K562 (cell line): ENCODE results near the gene RXRA. TPM values are rescaled to one million over a fixed set of nuclear protein-coding genes. Genes with fewer than 3 reads are reported as not detected.

ENCODE experiments used
- ATAC-seq: fragments of 200-7000 bp; cut with Tn5 transposase; 3 replicates; pipeline ENCODE4 v1.9.1; 2020; ENCODE audit warnings: moderate library complexity
- BruUV-seq: library from RNA; stranded (reverse); fragments of 400-500 nt; replicated peaks from 2 replicates; lab custom pipeline; 2021; lab: Mats Ljungman, UMichigan
- CTCF ChIA-PET: fragments of 300-600 bp; formaldehyde crosslinking; extraction: SDS; loops from one replicate; lab custom pipeline; 2021; ENCODE audit warnings: low intra/inter-chr PET ratio; lab: Yijun Ruan, JAX
- POLR2A ChIA-PET: fragments of 300-600, 350-650 bp; sonication (Branson Sonifier 250); formaldehyde crosslinking; extraction: SDS; loops from one replicate; lab custom pipeline; 2021; ENCODE audit warnings: antibody characterized with exemption, inconsistent platforms; lab: Yijun Ruan, JAX
- DNase-seq, 4 experiments: peaks; one replicate each; pipeline versions ENCODE4 v3.0.0 to v3.0.0-alpha.2; 2011 to 2018; ENCODE audit warnings: low spot score in 3 of 4, mixed read lengths in 3 of 4; ENCODE audit errors: extremely low read depth in 1 of 4
- FAIRE-seq: peaks from 2 replicates; lab custom pipeline; 2011; peaks lifted over from hg19 to GRCh38; lab: Jason Lieb, UNC
- H2AFZ ChIP-seq: 2 replicates; pipeline ENCODE4 v1.6.0; 2011; ENCODE audit warnings: low read depth, low read length, control low read depth, inconsistent platforms
- H3K27ac ChIP-seq: fragments of 200-600 bp; 3 replicates; pipeline ENCODE4 v1.8.0; 2011; ENCODE audit warnings: low read depth, mild to moderate bottlenecking, control low read depth, inconsistent platforms, low read length, moderate library complexity, mixed read lengths; ENCODE audit errors: extremely low read depth
- H3K27me3 ChIP-seq, 2 experiments: fragments of 300-600 bp in 1 of 2; 2 replicates in 1 of 2; 3 replicates in 1 of 2; pipeline versions ENCODE4 v1.6.0 to v1.8.0; 2011; ENCODE audit warnings: inconsistent platforms in 2 of 2, low read length in 2 of 2, mild to moderate bottlenecking in 1 of 2, mixed read lengths in 1 of 2, moderate library complexity in 1 of 2; ENCODE audit not compliant: control insufficient read depth in 2 of 2, insufficient read depth in 2 of 2
- H3K36me3 ChIP-seq: fragments of 300-600 bp; 3 replicates; pipeline ENCODE4 v1.8.0; 2011; ENCODE audit warnings: mild to moderate bottlenecking, low read length, inconsistent platforms; ENCODE audit not compliant: control insufficient read depth, insufficient read depth
- H3K4me1 ChIP-seq, 2 experiments: fragments of 200-600 bp in 1 of 2; replicated peaks in 1 of 2; 2 replicates in 1 of 2; 3 replicates in 1 of 2; pipeline versions ENCODE4 v1.5.1 to v1.8.0; 2011; ENCODE audit warnings: inconsistent platforms in 2 of 2, low read length in 2 of 2, mild to moderate bottlenecking in 1 of 2, mixed read lengths in 1 of 2, moderate library complexity in 1 of 2; ENCODE audit not compliant: control insufficient read depth in 2 of 2, insufficient read depth in 2 of 2
- H3K4me2 ChIP-seq: 2 replicates; pipeline ENCODE4 v1.6.1; 2011; ENCODE audit warnings: low read length, control low read depth, inconsistent platforms, mixed read lengths; ENCODE audit not compliant: insufficient read depth
- H3K4me3 ChIP-seq: fragments of 200-600 bp; sonication (generic), shearing (Covaris generic); 2 replicates; pipeline ENCODE4 v1.5.1; 2016; ENCODE audit warnings: control low read depth, inconsistent platforms
- H3K79me2 ChIP-seq: fragments of 200-600 bp; 3 replicates; pipeline ENCODE4 v1.8.0; 2011; ENCODE audit warnings: low read length, inconsistent platforms; ENCODE audit not compliant: control insufficient read depth, insufficient read depth
- H3K9ac ChIP-seq, 2 experiments: 2 replicates each; pipeline versions ENCODE4 v1.6.0 to v1.6.1; 2011; ENCODE audit warnings: low read depth in 2 of 2, low read length in 2 of 2, control low read depth in 1 of 2, inconsistent platforms in 1 of 2, mild to moderate bottlenecking in 1 of 2, mixed read lengths in 1 of 2; ENCODE audit not compliant: insufficient read depth in 1 of 2
- H3K9me1 ChIP-seq: one replicate; pipeline ENCODE4 v1.6.0; 2011; ENCODE audit warnings: inconsistent platforms, mild to moderate bottlenecking, low read length, moderate library complexity; ENCODE audit not compliant: control insufficient read depth, insufficient read depth
- H3K9me3 ChIP-seq: replicated peaks from 2 replicates; pipeline ENCODE4 v1.5.1; 2011; ENCODE audit warnings: low read depth, low read length, inconsistent platforms; ENCODE audit not compliant: control insufficient read depth, insufficient read depth
- H4K20me1 ChIP-seq: replicated peaks from 2 replicates; pipeline ENCODE4 v1.6.1; 2011; ENCODE audit warnings: low read length, inconsistent platforms, mixed read lengths; ENCODE audit not compliant: control insufficient read depth, insufficient read depth
- AFF4 ChIP-seq: sonication (generic); formaldehyde crosslinking; IDR thresholded peaks from 2 replicates; pipeline ENCODE4 v1.8.0; 2023; ENCODE audit warnings: mild to moderate bottlenecking, missing genetic modification reagents
- CHD2 ChIP-seq: IDR thresholded peaks from 2 replicates; pipeline ENCODE4 v1.6.1; 2011; ENCODE audit warnings: low read depth, low read length
- CREB3L1 ChIP-seq: fragments of 450-650 bp; IDR thresholded peaks from 2 replicates; pipeline ENCODE4 v1.6.1; 2014; ENCODE audit warnings: low read depth, mild to moderate bottlenecking, moderate library complexity, borderline replicate concordance
- CTCF ChIP-seq, 3 experiments: IDR thresholded peaks in 2 of 3; conservative IDR thresholded peaks in 1 of 3; 2 replicates each; pipeline ENCODE4 v1.5.1; 2011 to 2012; ENCODE audit warnings: low read length in 3 of 3, mild to moderate bottlenecking in 3 of 3, control low read depth in 2 of 3, improper control_type of control experiment in 1 of 3, inconsistent platforms in 1 of 3, low read depth in 1 of 3, mixed read lengths in 1 of 3, moderate library complexity in 1 of 3; ENCODE audit not compliant: insufficient read depth in 2 of 3
- ILK ChIP-seq: fragments of 450-650 bp; IDR thresholded peaks from 2 replicates; pipeline ENCODE4 v1.6.1; 2016; ENCODE audit warnings: missing genetic modification characterization, low read depth, mild to moderate bottlenecking, missing compliant biosample characterization, moderate library complexity, borderline replicate concordance
- NELFE ChIP-seq: IDR thresholded peaks from 2 replicates; pipeline ENCODE4 v1.6.1; 2011; ENCODE audit warnings: mild to moderate bottlenecking; ENCODE audit not compliant: insufficient read depth, insufficient read length
- RAD21 ChIP-seq, 2 experiments: fragments of 250-450 bp in 1 of 2; fragments of 450-650 bp in 1 of 2; sonication (Bioruptor Pico) in 1 of 2; formaldehyde crosslinking in 1 of 2; IDR thresholded peaks in 1 of 2; conservative IDR thresholded peaks in 1 of 2; 2 replicates each; pipeline versions ENCODE4 v1.4.0 to v1.8.0; 2020 to 2022; ENCODE audit warnings: mild to moderate bottlenecking in 2 of 2, moderate library complexity in 1 of 2
- RBBP5 ChIP-seq: fragments of 200-600 bp; sonication (generic); IDR thresholded peaks from 2 replicates; pipeline ENCODE4 v1.6.1; 2012; ENCODE audit warnings: borderline replicate concordance, mild to moderate bottlenecking, low read length, control low read depth, inconsistent platforms; ENCODE audit not compliant: insufficient read depth, poor library complexity, severe bottlenecking
- TAF9B ChIP-seq: fragments of 450-650 bp; IDR thresholded peaks from 2 replicates; pipeline ENCODE4 v1.6.1; 2018; ENCODE audit warnings: mild to moderate bottlenecking; ENCODE audit not compliant: partially characterized antibody
- TOE1 ChIP-seq, 2 experiments: fragments of 450-650 bp in 1 of 2; sonication (generic) in 1 of 2; formaldehyde crosslinking in 1 of 2; IDR thresholded peaks; 2 replicates each; pipeline versions ENCODE4 v1.7.1 to v1.8.0; 2016 to 2022; ENCODE audit warnings: borderline replicate concordance in 2 of 2, mild to moderate bottlenecking in 2 of 2, antibody characterized with exemption in 1 of 2, inconsistent platforms in 1 of 2, low read depth in 1 of 2, missing genetic modification reagents in 1 of 2, moderate library complexity in 1 of 2
- U2AF2 ChIP-seq: fragments of 200-400 bp; formaldehyde crosslinking; optimal IDR thresholded peaks from 2 replicates; pipeline ENCODE3; 2017; ENCODE audit warnings: low read depth, mild to moderate bottlenecking, low read length
- ZNF133 ChIP-seq: fragments of 250-450 bp; sonication (Bioruptor Pico); IDR thresholded peaks from 2 replicates; pipeline ENCODE4 v1.4.0; 2020; ENCODE audit warnings: mild to moderate bottlenecking
- ZNF764 ChIP-seq: fragments of 250-450 bp; sonication (Bioruptor Pico); IDR thresholded peaks from 2 replicates; pipeline ENCODE4 v1.4.0; 2020; ENCODE audit warnings: low read depth, mild to moderate bottlenecking, moderate library complexity
- WGBS: fragments of 100-300 bp; shearing (Covaris generic); methylation state at CpG from one replicate; pipeline ENCODE4 v1.1.6; 2016; ENCODE audit warnings: low coverage, mixed read lengths; ENCODE audit not compliant: insufficient coverage; ENCODE audit errors: missing lambda C conversion rate; 5-methylcytosine and 5-hydroxymethylcytosine counted together
- in situ Hi-C: fragments of 300-500 bp; cut with MboI; formaldehyde crosslinking; loops from 4 replicates; pipeline ENCODE4 v1.15.0; 2018; ENCODE audit warnings: inconsistent platforms, mixed read lengths
- intact Hi-C: fragments of 100-400 bp; cut with micrococcal nuclease; formaldehyde crosslinking; loops from 2 replicates; pipeline ENCODE4 v1.14.2; 2022
- polyA plus RNA-seq, 8 experiments: library from polyadenylated mRNA; depleted of rRNA in 4 of 8; stranded (reverse) in 5 of 8; unstranded in 3 of 8; fragments of >200 nt; fragmentation: Nextera tagmentation in 2 of 8; fragmentation: Illumina TruSeq in 1 of 8; extraction: Ambion mirVana in 2 of 8; extraction: Trizol in 1 of 8; gene quantifications; 2 replicates each; pipeline versions ENCODE4 v1.2.1 to v1.2.3, GENCODE V29; 2011 to 2014; ENCODE audit warnings: inconsistent platforms in 1 of 8, missing spikeins in 1 of 8
- total RNA-seq, 7 experiments: library from RNA; depleted of rRNA in 6 of 7; stranded (reverse); fragments of >200 nt in 6 of 7; fragmentation: Illumina TruSeq in 2 of 7; extraction: Trizol in 2 of 7; gene quantifications; 2 replicates each; pipeline versions ENCODE4 v1.2.1 to v1.2.3, GENCODE V29; 2011 to 2021; ENCODE audit warnings: low replicate concordance in 1 of 7

RXRA gene
- total and polyA plus RNA-seq, 9 of the 15 experiments (the other 6 are each of a cell fraction or from before 2014, with no cell fraction given), result 0.35 to 23.6 (median 4.6) TPM

GRCh38 chr9:134355158-134355557 is 28.9 kb downstream of the RXRA start:
- H4K20me1 ChIP-seq, result peaks cover 86% of the 10 kb centered on the region
- H3K79me2 ChIP-seq, result peaks cover 25% of the 10 kb centered on the region; the same call in 2 of the 3 replicates
- TF ChIP-seq TAF9B (no peak), ZNF133 (no peak), CTCF (IDR thresholded peaks at IDR 0.05 in 2 of 3, conservative IDR thresholded peaks at IDR 0.05 in 1 of 3; ENCODE audit: insufficient read depth in 2 of 3, low read depth in 1 of 3, low read length in 3 of 3) (no peak), ZNF764 (CRISPR knock-in tag) (no peak), TOE1 (IDR thresholded peaks at IDR 0.05; ENCODE audit: borderline replicate concordance) (no peak), TOE1 (CRISPR knock-in tag; IDR thresholded peaks at IDR 0.05; ENCODE audit: borderline replicate concordance, low read depth) (no peak), RAD21 (CRISPR knock-in tag; conservative IDR thresholded peaks at IDR 0.05 in 1 of 2, IDR thresholded peaks at IDR 0.05 in 1 of 2) (no peak), U2AF2 (no peak), AFF4 (CRISPR knock-in tag) (no peak), CREB3L1 (no peak), RBBP5 (no peak), NELFE (no peak), CHD2 (no peak), ILK (tag) (no peak)
- no peak overlapping the region for H2AFZ ChIP-seq
- no peak overlapping the region for H3K4me3 ChIP-seq
- H3K9me1 ChIP-seq, result peaks cover 10% of the 10 kb centered on the region
- no peaks in the 10 kb centered on the region for H3K36me3 ChIP-seq
- DNase-seq (no peak), FAIRE-seq (no peak), ATAC-seq (no peak)
- ChIA-PET CTCF (no interaction called here), POLR2A (interaction anchor here (0.6 to 1.4 kb wide), 6 partner anchors 10 to 999 kb away, joined by 3 to 5 read pairs (median 3); partner anchors contain the start of gene SURF1)
- intact Hi-C loops (no loop called here), in situ Hi-C loops (no loop called here)
- H3K9ac ChIP-seq, result no peak overlapping the region
- peaks cover 19 to 96% of the 10 kb centered on the region in 2 experiments for H3K4me1 ChIP-seq
- no peaks in the 10 kb centered on the region for H3K9me3 ChIP-seq
- H3K4me2 ChIP-seq, result no peak overlapping the region
- no TSS peak for BruUV-seq
- no peaks in the 10 kb centered on the region for H3K27me3 ChIP-seq
- 67% methylated on average over 8 of the region's 8 CpGs for WGBS
- no peak overlapping the region for H3K27ac ChIP-seq
